ENCODE measurements around the gene GSTM2. TPM values are rescaled to one million over a fixed set of nuclear protein-coding genes. Genes with fewer than 3 reads are reported as not detected.

Gene GSTM2
- total and polyA plus RNA-seq, 2 of the 4 experiments (the other 2 are of a cell fraction), result 10.2 to 85.5 TPM

DNA sequence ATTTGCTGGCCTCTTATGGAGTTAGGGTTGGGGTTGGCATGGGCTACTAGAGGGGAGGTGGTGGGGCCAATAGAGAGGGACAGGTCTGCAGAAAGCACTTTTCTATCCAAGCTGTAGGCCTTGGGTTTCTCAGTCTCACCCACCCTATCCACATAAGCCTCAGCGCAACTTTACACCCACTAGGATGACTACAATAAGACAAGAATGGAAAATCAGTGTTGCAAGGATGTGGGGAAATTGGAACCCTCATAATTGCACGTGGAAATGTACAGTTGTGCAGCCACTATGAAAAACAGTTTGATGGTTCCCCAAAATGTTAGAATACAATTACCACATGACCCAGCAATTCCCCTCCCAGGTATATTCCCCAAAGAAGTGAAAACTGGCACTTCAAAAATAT lies 26.0 kb upstream of the GSTM2 start:
- H4K8ac ChIP-seq (ENCODE audit: low read depth in 2 of 2, low read length in 2 of 2), result no peak overlapping the region
- ATAC-seq (ENCODE audit: low read depth), result no peak
- peak overlapping the region; percentile 38; the same call in 1 of the 2 replicates for H2AK5ac ChIP-seq (ENCODE audit: low read depth, low read length)
- no peaks in the 10 kb centered on the region for H3K27me3 ChIP-seq (ENCODE audit: control insufficient read depth, insufficient read depth, low read length)
- H3K4me2 ChIP-seq (ENCODE audit: low read depth, low read length), result no peak overlapping the region
- H3K9ac ChIP-seq (ENCODE audit: low read depth, low read length), result no peak overlapping the region
- DNase-seq, result no peak
- no peaks in the 10 kb centered on the region for H3K36me3 ChIP-seq (ENCODE audit: control insufficient read depth, insufficient read depth, low read length)
- no peak overlapping the region for H3K23ac ChIP-seq (ENCODE audit: low read depth, low read length)
- H2BK15ac ChIP-seq (ENCODE audit: low read depth, low read length), result no peak overlapping the region
- H3K27ac ChIP-seq (ENCODE audit: insufficient read depth, low read length), result no peak overlapping the region
- H3K4me1 ChIP-seq (ENCODE audit: control insufficient read depth, insufficient read depth, low read length), result peaks cover 11% of the 10 kb centered on the region
- no peak overlapping the region for H2BK20ac ChIP-seq (ENCODE audit: low read depth, low read length)
- H4K91ac ChIP-seq (ENCODE audit: insufficient read depth, low read depth, low read length), result no peak overlapping the region
- H2BK120ac ChIP-seq (ENCODE audit: low read depth, low read length), result no peak overlapping the region
- no peak overlapping the region for H3K4me3 ChIP-seq (ENCODE audit: insufficient read depth, low read depth, low read length)
- no peak overlapping the region for H4K5ac ChIP-seq (ENCODE audit: low read depth, low read length)
- TF ChIP-seq BHLHE40 (IDR thresholded peaks at IDR 0.05; ENCODE audit: low read depth, low read length) (no peak), RCOR1 (IDR thresholded peaks at IDR 0.05; ENCODE audit: insufficient replicate concordance, low read length) (no peak), POLR2A (IDR thresholded peaks at IDR 0.05; ENCODE audit: low read depth, low read length) (no peak), NFE2L2 (IDR thresholded peaks at IDR 0.05; ENCODE audit: low read depth, low read length) (no peak), CHD1 (IDR thresholded peaks at IDR 0.05; ENCODE audit: low read depth, low read length) (no peak), SMC3 (IDR thresholded peaks at IDR 0.05; ENCODE audit: low read depth, low read length) (no peak), MXI1 (IDR thresholded peaks at IDR 0.05; ENCODE audit: borderline replicate concordance, low read depth, low read length) (no peak), RAD21 (IDR thresholded peaks at IDR 0.05; ENCODE audit: low read length) (no peak), MAZ (IDR thresholded peaks at IDR 0.05; ENCODE audit: borderline replicate concordance, low read depth, low read length) (no peak), FOS (IDR thresholded peaks at IDR 0.05; ENCODE audit: low read depth, low read length) (no peak), MAFK (IDR thresholded peaks at IDR 0.05; ENCODE audit: low read depth, low read length) (no peak), RFX5 (IDR thresholded peaks at IDR 0.05; ENCODE audit: low read depth, low read length) (no peak), CEBPB (IDR thresholded peaks at IDR 0.05; ENCODE audit: low read depth, low read length) (no peak)
- TF ChIP-seq, protein P1, sequence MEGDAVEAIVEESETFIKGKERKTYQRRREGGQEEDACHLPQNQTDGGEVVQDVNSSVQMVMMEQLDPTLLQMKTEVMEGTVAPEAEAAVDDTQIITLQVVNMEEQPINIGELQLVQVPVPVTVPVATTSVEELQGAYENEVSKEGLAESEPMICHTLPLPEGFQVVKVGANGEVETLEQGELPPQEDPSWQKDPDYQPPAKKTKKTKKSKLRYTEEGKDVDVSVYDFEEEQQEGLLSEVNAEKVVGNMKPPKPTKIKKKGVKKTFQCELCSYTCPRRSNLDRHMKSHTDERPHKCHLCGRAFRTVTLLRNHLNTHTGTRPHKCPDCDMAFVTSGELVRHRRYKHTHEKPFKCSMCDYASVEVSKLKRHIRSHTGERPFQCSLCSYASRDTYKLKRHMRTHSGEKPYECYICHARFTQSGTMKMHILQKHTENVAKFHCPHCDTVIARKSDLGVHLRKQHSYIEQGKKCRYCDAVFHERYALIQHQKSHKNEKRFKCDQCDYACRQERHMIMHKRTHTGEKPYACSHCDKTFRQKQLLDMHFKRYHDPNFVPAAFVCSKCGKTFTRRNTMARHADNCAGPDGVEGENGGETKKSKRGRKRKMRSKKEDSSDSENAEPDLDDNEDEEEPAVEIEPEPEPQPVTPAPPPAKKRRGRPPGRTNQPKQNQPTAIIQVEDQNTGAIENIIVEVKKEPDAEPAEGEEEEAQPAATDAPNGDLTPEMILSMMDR (conservative IDR thresholded peaks at IDR 0.05; ENCODE audit: low read depth, low read length), result no peak
- TF ChIP-seq, protein P2, sequence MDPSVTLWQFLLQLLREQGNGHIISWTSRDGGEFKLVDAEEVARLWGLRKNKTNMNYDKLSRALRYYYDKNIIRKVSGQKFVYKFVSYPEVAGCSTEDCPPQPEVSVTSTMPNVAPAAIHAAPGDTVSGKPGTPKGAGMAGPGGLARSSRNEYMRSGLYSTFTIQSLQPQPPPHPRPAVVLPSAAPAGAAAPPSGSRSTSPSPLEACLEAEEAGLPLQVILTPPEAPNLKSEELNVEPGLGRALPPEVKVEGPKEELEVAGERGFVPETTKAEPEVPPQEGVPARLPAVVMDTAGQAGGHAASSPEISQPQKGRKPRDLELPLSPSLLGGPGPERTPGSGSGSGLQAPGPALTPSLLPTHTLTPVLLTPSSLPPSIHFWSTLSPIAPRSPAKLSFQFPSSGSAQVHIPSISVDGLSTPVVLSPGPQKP (IDR thresholded peaks at IDR 0.05; ENCODE audit: borderline replicate concordance, low read depth, low read length), result no peak
- TF ChIP-seq, protein P3, sequence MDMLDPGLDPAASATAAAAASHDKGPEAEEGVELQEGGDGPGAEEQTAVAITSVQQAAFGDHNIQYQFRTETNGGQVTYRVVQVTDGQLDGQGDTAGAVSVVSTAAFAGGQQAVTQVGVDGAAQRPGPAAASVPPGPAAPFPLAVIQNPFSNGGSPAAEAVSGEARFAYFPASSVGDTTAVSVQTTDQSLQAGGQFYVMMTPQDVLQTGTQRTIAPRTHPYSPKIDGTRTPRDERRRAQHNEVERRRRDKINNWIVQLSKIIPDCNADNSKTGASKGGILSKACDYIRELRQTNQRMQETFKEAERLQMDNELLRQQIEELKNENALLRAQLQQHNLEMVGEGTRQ (IDR thresholded peaks at IDR 0.05; ENCODE audit: low read depth, low read length), result no peak
- no CpG with 5 or more reads among the region's 2 CpGs for WGBS, 2 experiments (ENCODE audit: extremely low coverage in 2 of 2, insufficient read length in 1 of 2)
- no peak overlapping the region for H3K56ac ChIP-seq (ENCODE audit: extremely low read depth, insufficient read depth, low read length)
- no peak overlapping the region for H3K18ac ChIP-seq (ENCODE audit: low read depth, low read length)
- no TSS peak for BruUV-seq (replicated peaks)
- peaks cover 4% of the 10 kb centered on the region for H3K9me1 ChIP-seq (ENCODE audit: insufficient read depth, low read length)
- no peaks in the 10 kb centered on the region for H4K20me1 ChIP-seq (ENCODE audit: insufficient read depth, low read length)
- no peak overlapping the region for H2AK9ac ChIP-seq (replicated peaks; ENCODE audit: low read depth, low read length, poor library complexity)
- H3K14ac ChIP-seq (replicated peaks; ENCODE audit: low read depth, low read length), result no peak overlapping the region
- dilution Hi-C loops (cut with HindIII; ENCODE audit: low sequenced_read_pairs, unreplicated experiment) (no loop called here), in situ Hi-C loops (cut with MboI; ENCODE audit: low sequenced_read_pairs) (loop anchor here (5.0 to 10.0 kb wide), 3 partner anchors 130 to 340 kb away; partner anchors contain the start of genes AHCYL1 and CSF1), intact Hi-C loops (cut with micrococcal nuclease) (no loop called here)
- no peak overlapping the region for H2AFZ ChIP-seq (replicated peaks; ENCODE audit: low read length, poor library complexity)
- H2BK5ac ChIP-seq (ENCODE audit: low read depth, low read length, poor library complexity, severe bottlenecking), result no peak overlapping the region
- H3K79me1 ChIP-seq (ENCODE audit: low read depth in 1 of 2, low read length in 2 of 2), result no peaks in the 10 kb centered on the region
- ChIA-PET CTCF (interaction anchor here (3.8 to 3.9 kb wide), 2 partner anchors 95 to 132 kb away, joined by 30 to 63 read pairs; no protein-coding TSS in a partner anchor), POLR2A (ENCODE audit: unreplicated experiment) (no interaction called here)
- H3K9me3 ChIP-seq (ENCODE audit: control insufficient read depth, insufficient read depth, low read length), result no peaks in the 10 kb centered on the region; the same call in 1 of the 2 replicates
- H3K4ac ChIP-seq (ENCODE audit: low read depth, low read length), result no peak overlapping the region
